Glutamatergic neuron (in vitro differentiated cells): ENCODE results near the gene JAKMIP1. TPM values are rescaled to one million over a fixed set of nuclear protein-coding genes. Genes with fewer than 3 reads are reported as not detected.

Source experiments
- DNase-seq: peaks from one replicate; pipeline ENCODE4 v3.0.0; 2022
- H3K27ac Mint-ChIP-seq: one replicate; pipeline ENCODE4 v1.8.0; 2020; ENCODE audit warnings: mild to moderate bottlenecking, mixed read lengths, inconsistent platforms; ENCODE audit not compliant: unreplicated experiment
- H3K27me3 Mint-ChIP-seq: one replicate; pipeline ENCODE4 v1.8.0; 2020; ENCODE audit warnings: mild to moderate bottlenecking, moderate library complexity, mixed read lengths, inconsistent platforms; ENCODE audit not compliant: unreplicated experiment
- H3K36me3 Mint-ChIP-seq: one replicate; pipeline ENCODE4 v1.8.0; 2020; ENCODE audit warnings: mild to moderate bottlenecking, mixed read lengths, inconsistent platforms; ENCODE audit not compliant: unreplicated experiment
- H3K4me1 Mint-ChIP-seq: one replicate; pipeline ENCODE4 v1.8.0; 2020; ENCODE audit warnings: mild to moderate bottlenecking, low read depth, mixed read lengths, inconsistent platforms; ENCODE audit not compliant: unreplicated experiment
- H3K4me3 Mint-ChIP-seq: one replicate; pipeline ENCODE4 v1.8.0; 2020; ENCODE audit warnings: mild to moderate bottlenecking, mixed read lengths, inconsistent platforms; ENCODE audit not compliant: unreplicated experiment
- H3K9me3 Mint-ChIP-seq: one replicate; pipeline ENCODE4 v1.8.0; 2020; ENCODE audit warnings: mild to moderate bottlenecking, moderate library complexity, mixed read lengths, inconsistent platforms; ENCODE audit not compliant: unreplicated experiment
- CTCF ChIP-seq: fragments of 200-600 bp; sonication (generic); IDR thresholded peaks from one replicate; pipeline ENCODE4 v1.5.0; 2021; ENCODE audit not compliant: partially characterized antibody, unreplicated experiment
- total RNA-seq: library from RNA; stranded (reverse); fragmentation: NEBNext Ultra II Directional; extraction: Animal tissue kit (Norgen Biotek cat#: 25700); gene quantifications from one replicate; pipeline ENCODE4 v1.2.1, GENCODE V29; 2021; ENCODE audit not compliant: unreplicated experiment

The JAKMIP1 gene
- total RNA-seq, 1 donor from 2014 or later = 2.4 TPM

- TF ChIP-seq CTCF = no peak
- no peak for DNase-seq
- Mint-ChIP-seq H3K4me3 (no peak overlapping the region), H3K9me3 (peaks cover 6% of the 10 kb centered on the region), H3K27ac (no peak overlapping the region), H3K36me3 (peaks cover 9% of the 10 kb centered on the region), H3K4me1 (peaks cover under 1% of the 10 kb centered on the region), H3K27me3 (peaks cover 8% of the 10 kb centered on the region)
These were observed 210.8 kb downstream of the JAKMIP1 start for GRCh38 chr4:5989236-5990225.

- Mint-ChIP-seq H3K9me3 (peaks cover 7% of the 10 kb centered on the region), H3K36me3 (peaks cover 14% of the 10 kb centered on the region), H3K4me1 (no peaks in the 10 kb centered on the region), H3K4me3 (no peak overlapping the region), H3K27me3 (peaks cover 8% of the 10 kb centered on the region), H3K27ac (no peak overlapping the region)
- no peak for DNase-seq
- no peak for TF ChIP-seq CTCF
These were observed 212.1 kb downstream of the JAKMIP1 start for GRCh38 chr4:5988086-5988845.

- TF ChIP-seq CTCF = no peak
- Mint-ChIP-seq H3K4me3 (no peak overlapping the region), H3K9me3 (peaks cover 7% of the 10 kb centered on the region), H3K4me1 (no peaks in the 10 kb centered on the region), H3K27ac (no peak overlapping the region), H3K36me3 (peaks cover 14% of the 10 kb centered on the region), H3K27me3 (peaks cover 8% of the 10 kb centered on the region)
- DNase-seq = no peak
These were observed 215.5 kb downstream of the JAKMIP1 start for GRCh38 chr4:5984843-5985242.

- no peak for TF ChIP-seq CTCF
- no peak for DNase-seq
- H3K9me3 Mint-ChIP-seq = peaks cover 5% of the 10 kb centered on the region
- H3K27me3 Mint-ChIP-seq = peaks cover 4% of the 10 kb centered on the region
- H3K36me3 Mint-ChIP-seq = peaks cover 8% of the 10 kb centered on the region
- no peak overlapping the region for H3K27ac Mint-ChIP-seq
- no peak overlapping the region for H3K4me3 Mint-ChIP-seq
- H3K4me1 Mint-ChIP-seq = peaks cover 5% of the 10 kb centered on the region
These were observed 218.0 kb downstream of the JAKMIP1 start for GRCh38 chr4:5982156-5982973.
